Measurements from ENCODE around the gene UNC5CL. TPM values are rescaled to one million over a fixed set of nuclear protein-coding genes. Genes with fewer than 3 reads are reported as not detected.

UNC5CL gene
- total RNA-seq, 1 donor from 2014 or later = 0.51 TPM

DNA sequence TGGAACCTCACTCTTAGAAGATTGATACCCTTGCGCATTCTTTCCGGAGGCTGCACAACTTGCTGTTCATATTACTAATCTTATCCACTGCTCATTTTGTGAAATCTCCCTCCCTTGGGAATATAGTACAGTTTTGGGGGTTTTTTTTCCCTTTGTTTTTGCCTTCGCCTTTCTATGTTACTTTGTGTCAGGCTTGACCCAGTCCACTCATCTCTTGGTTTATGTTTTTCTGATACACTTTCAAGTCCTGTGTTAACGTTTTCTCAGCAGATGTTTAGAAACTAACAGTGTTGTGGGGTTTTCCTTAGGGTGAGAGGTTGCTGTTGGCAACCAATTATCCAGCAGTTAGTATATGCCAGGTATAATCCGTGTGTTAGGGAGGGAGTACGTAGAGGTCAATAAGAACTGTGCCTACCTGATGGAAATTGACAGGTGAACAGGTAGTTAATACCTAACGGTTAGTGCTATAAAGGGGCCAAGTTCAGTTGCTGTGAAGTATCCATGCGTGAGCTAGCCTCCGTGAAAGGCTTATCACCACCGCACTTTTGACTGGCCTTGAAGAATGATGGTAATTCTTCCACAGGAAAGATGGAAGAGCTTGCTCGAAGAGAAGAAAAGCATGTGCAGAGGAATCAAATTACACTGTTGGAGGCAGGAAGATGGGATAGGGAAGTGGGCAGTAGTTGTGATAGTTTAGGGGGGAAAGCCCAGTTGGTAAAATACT lies 35.1 kb upstream of the UNC5CL start:
- H3K9me3 Mint-ChIP-seq (ENCODE audit: unreplicated experiment) = no peaks in the 10 kb centered on the region
- DNase-seq (ENCODE audit: extremely low spot score, unreplicated experiment) = no peak
- no peaks in the 10 kb centered on the region for H3K27me3 Mint-ChIP-seq (ENCODE audit: unreplicated experiment)
- TF ChIP-seq, protein P1, sequence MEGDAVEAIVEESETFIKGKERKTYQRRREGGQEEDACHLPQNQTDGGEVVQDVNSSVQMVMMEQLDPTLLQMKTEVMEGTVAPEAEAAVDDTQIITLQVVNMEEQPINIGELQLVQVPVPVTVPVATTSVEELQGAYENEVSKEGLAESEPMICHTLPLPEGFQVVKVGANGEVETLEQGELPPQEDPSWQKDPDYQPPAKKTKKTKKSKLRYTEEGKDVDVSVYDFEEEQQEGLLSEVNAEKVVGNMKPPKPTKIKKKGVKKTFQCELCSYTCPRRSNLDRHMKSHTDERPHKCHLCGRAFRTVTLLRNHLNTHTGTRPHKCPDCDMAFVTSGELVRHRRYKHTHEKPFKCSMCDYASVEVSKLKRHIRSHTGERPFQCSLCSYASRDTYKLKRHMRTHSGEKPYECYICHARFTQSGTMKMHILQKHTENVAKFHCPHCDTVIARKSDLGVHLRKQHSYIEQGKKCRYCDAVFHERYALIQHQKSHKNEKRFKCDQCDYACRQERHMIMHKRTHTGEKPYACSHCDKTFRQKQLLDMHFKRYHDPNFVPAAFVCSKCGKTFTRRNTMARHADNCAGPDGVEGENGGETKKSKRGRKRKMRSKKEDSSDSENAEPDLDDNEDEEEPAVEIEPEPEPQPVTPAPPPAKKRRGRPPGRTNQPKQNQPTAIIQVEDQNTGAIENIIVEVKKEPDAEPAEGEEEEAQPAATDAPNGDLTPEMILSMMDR (IDR thresholded peaks at IDR 0.05) = no peak
- peak overlapping the region; percentile 91 for H3K27ac Mint-ChIP-seq (ENCODE audit: unreplicated experiment)
- peak overlapping the region; percentile 94 for H3K4me3 Mint-ChIP-seq (ENCODE audit: unreplicated experiment)
- no peaks in the 10 kb centered on the region for H3K36me3 Mint-ChIP-seq (ENCODE audit: unreplicated experiment)
- H3K4me1 Mint-ChIP-seq (ENCODE audit: unreplicated experiment) = peaks cover 31% of the 10 kb centered on the region

DNA sequence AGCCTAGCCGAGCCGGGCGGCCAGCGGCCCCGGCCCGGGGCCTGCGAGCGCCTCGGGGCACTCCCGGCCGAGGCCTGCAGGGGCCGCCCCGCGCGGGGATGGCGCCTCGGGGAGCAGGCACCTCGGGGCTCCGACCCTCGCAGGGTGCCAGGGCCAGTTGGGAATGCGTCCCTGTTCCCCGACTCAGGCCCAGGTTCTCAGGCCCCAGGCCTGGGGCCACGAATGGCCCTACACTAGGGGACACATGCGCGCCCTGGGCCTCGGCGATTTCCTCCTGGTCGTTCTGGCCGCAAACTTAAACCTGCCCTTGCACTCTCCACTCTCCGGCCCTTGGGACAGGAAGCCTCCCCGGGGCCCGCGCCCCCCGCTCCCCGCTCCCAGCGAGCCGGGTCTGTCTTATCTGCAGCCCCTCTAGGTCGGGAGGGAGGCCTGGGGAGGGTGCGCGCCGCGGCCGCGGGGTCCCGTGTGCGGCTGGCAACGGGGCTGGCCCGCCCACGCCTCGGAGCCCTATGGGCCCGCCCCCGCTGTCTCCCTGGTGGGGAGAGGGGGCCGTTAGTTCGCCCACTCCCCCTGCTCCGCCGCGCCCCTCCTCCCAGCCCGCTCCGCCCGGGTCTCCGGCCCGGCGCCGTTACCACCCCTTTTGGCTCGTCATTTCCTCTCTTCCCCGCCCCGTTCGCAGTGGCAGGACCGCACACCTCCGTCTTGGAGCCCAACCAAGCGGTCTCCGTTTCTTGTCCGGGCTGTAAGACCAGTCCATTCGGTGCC lies 34.4 kb upstream of the UNC5CL start:
- Mint-ChIP-seq H3K4me1 (ENCODE audit: unreplicated experiment) (peaks cover 29% of the 10 kb centered on the region), H3K9me3 (ENCODE audit: unreplicated experiment) (no peaks in the 10 kb centered on the region), H3K27ac (ENCODE audit: unreplicated experiment) (peak overlapping the region; percentile 91), H3K36me3 (ENCODE audit: unreplicated experiment) (no peaks in the 10 kb centered on the region), H3K27me3 (ENCODE audit: unreplicated experiment) (no peaks in the 10 kb centered on the region), H3K4me3 (ENCODE audit: unreplicated experiment) (peak overlapping the region; percentile 94)
- TF ChIP-seq, protein P1 (IDR thresholded peaks at IDR 0.05) = peak; percentile 39
- DNase-seq (ENCODE audit: extremely low spot score, unreplicated experiment) = peak; percentile 93

DNA sequence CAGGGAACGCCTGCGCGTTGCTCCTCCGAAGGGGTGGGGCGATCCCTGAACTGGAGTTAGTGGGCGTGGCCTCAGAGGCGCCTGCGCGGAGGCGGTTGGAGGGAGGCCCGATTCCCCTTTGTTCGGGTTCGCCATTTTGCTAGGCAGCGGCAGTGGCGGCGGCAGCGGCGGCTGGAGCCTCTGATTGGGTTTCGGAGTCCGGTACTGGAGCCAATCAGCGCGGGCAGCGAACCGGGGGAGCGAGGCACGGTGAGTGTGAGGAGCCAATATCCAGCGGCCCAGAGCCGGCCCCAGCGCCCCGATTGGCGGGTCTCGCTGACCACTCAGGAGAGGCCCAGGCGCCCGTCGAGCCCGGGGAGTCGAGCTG lies 33.8 kb upstream of the UNC5CL start, which contains the start of gene NFYA:
NFYA (plus strand) TSS at position 139 of the 367 bp plus-strand sequence. CDS start 6,116 bp downstream, outside the sequence.
- Mint-ChIP-seq H3K9me3 (ENCODE audit: unreplicated experiment) (no peaks in the 10 kb centered on the region), H3K4me1 (ENCODE audit: unreplicated experiment) (peaks cover 29% of the 10 kb centered on the region), H3K27ac (ENCODE audit: unreplicated experiment) (peak within 1 kb of the TSS; percentile 99), H3K36me3 (ENCODE audit: unreplicated experiment) (no peaks in the 10 kb centered on the region), H3K27me3 (ENCODE audit: unreplicated experiment) (no peaks in the 10 kb centered on the region), H3K4me3 (ENCODE audit: unreplicated experiment) (peak within 1 kb of the TSS; percentile 94)
- TF ChIP-seq, protein P1 (IDR thresholded peaks at IDR 0.05) = no peak
- DNase-seq (ENCODE audit: extremely low spot score, unreplicated experiment) = no peak

DNA sequence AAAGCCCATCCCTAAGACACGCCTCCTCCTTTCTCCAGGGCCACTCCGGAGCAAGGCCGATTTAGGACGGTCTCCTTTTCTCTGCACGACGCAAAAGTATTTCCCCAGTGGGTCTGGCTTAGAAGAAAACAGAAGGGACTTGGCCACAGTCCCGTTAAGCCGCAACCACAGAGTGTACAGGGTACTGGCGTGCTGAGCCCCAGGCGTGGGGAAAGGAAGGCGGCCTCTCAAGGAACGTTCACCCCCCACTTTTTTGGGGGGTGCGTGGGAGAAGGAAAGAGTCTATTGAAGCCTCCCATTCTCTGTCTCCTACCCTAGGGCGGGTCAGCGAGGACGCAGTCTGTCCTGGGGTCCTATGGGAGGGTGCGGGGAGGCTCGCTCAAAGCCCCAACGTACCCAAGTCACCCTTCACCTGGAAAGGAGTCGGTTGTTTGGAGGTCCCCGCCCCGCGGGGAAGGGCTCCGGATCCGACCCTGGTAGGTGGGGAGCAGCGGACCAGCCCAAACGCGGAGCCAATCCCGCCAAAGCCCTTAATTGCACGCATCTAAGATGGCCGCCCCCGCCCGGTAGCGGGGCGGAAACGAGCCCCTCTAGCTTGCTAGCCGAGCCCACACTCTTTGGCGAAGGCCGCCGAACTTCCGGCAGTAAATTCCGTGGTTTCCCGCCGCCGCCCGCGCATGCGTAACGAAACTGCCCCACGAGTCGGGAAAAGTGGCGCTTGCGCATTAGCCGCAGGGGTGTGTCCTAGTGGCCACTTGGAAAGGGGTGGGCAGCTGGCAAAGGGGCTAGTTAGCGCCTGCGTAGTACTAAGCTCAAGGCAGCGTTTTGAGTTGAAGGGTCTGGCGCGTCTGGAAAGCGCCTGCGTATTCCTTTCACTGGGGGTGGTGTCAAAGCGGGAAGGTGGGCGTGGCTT lies 33.2 kb upstream of the UNC5CL start, which contains the start of gene OARD1:
OARD1 (minus strand) TSS at position 434 of the 913 bp plus-strand sequence. CDS start 722 bp downstream, outside the sequence.
- no peaks in the 10 kb centered on the region for H3K9me3 Mint-ChIP-seq (ENCODE audit: unreplicated experiment)
- no peaks in the 10 kb centered on the region for H3K27me3 Mint-ChIP-seq (ENCODE audit: unreplicated experiment)
- no peaks in the 10 kb centered on the region for H3K36me3 Mint-ChIP-seq (ENCODE audit: unreplicated experiment)
- peak; percentile 100 for DNase-seq (ENCODE audit: extremely low spot score, unreplicated experiment)
- peak within 1 kb of the TSS; percentile 99 for H3K27ac Mint-ChIP-seq (ENCODE audit: unreplicated experiment)
- peak within 1 kb of the TSS; percentile 91 for H3K4me3 Mint-ChIP-seq (ENCODE audit: unreplicated experiment)
- TF ChIP-seq, protein P1 (IDR thresholded peaks at IDR 0.05) = no peak
- peaks cover 27% of the 10 kb centered on the region for H3K4me1 Mint-ChIP-seq (ENCODE audit: unreplicated experiment)

Data from osteocyte (in vitro differentiated cells).